ENCODE results near the gene MMAB.

Gene MMAB

DNA sequence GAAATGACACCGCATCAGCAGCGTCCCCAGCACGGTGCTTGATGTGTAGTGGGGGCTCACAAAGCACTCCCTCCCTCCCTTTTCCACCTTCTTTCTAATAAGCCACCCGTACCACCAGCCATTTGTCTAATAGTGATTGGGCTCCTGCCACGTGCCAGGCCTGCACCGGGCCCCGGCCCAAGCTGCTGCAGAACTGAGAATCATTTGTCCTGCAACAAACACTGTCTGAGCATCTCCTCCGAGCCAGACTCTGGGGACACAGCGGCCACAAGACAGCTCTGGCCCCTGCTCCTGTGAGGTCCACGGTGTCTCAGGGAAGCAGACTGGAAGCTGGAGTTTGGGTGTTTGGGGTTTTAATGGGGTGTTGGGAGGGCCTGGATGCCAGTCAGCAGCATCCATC is 44.2 kb upstream of the MMAB start:
- peaks cover 14% of the 10 kb centered on the region for H3K4me1 Mint-ChIP-seq
- no peaks in the 10 kb centered on the region for H3K36me3 Mint-ChIP-seq (ENCODE audit: low read depth)

DNA sequence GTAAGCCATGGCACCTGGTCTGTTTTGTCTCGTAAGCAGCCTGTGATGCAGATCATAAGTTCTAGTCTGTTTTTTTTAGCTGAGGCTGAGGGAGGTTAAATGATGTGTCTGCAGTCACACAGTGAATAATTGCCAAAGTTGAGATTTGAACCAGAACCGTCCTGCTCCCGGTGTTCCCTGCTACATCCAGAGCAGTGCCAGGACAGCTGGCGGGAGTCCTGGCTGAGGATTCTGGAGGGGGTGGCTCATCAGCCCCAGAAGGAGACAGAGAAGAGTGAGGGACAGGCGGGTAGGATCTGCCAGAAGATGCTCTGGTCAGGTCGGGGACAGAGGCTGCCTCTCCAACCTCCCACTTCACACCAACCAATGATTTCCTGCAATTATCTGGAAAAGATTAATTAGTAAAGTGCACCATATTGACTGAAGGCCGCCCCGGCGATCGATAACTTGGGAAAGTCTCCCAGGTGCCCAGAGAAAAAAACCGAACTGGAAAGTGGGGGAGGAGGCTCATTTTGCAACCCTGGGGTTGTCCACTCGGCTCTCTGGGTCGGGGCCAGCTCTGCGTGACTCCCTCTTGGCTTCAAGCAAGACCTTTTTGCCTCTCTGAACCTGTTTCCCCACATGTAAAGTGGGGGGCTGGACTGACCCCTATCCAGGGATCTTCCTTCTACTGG is 42.4 kb upstream of the MMAB start:
- H3K9me3 Mint-ChIP-seq: no peaks in the 10 kb centered on the region
- no peaks in the 10 kb centered on the region for H3K4me1 Mint-ChIP-seq
- no peak overlapping the region for H3K27ac Mint-ChIP-seq
- peaks cover 78% of the 10 kb centered on the region for H3K27me3 Mint-ChIP-seq (ENCODE audit: low read depth)
- no peaks in the 10 kb centered on the region for H3K36me3 Mint-ChIP-seq (ENCODE audit: low read depth)
- TF ChIP-seq, protein P1, sequence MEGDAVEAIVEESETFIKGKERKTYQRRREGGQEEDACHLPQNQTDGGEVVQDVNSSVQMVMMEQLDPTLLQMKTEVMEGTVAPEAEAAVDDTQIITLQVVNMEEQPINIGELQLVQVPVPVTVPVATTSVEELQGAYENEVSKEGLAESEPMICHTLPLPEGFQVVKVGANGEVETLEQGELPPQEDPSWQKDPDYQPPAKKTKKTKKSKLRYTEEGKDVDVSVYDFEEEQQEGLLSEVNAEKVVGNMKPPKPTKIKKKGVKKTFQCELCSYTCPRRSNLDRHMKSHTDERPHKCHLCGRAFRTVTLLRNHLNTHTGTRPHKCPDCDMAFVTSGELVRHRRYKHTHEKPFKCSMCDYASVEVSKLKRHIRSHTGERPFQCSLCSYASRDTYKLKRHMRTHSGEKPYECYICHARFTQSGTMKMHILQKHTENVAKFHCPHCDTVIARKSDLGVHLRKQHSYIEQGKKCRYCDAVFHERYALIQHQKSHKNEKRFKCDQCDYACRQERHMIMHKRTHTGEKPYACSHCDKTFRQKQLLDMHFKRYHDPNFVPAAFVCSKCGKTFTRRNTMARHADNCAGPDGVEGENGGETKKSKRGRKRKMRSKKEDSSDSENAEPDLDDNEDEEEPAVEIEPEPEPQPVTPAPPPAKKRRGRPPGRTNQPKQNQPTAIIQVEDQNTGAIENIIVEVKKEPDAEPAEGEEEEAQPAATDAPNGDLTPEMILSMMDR (IDR thresholded peaks at IDR 0.05; ENCODE audit: unreplicated experiment in 3 of 3): no peak
- no peak overlapping the region for H3K4me3 Mint-ChIP-seq

More for the DNA sequence above, 44.2 kb upstream of the MMAB start:
- Mint-ChIP-seq H3K27ac (no peak overlapping the region), H3K9me3 (no peaks in the 10 kb centered on the region), H3K27me3 (ENCODE audit: low read depth) (peaks cover 75% of the 10 kb centered on the region), H3K4me3 (no peak overlapping the region)
- TF ChIP-seq, protein P1 (IDR thresholded peaks at IDR 0.05; ENCODE audit: unreplicated experiment in 3 of 3): no peak

DNA sequence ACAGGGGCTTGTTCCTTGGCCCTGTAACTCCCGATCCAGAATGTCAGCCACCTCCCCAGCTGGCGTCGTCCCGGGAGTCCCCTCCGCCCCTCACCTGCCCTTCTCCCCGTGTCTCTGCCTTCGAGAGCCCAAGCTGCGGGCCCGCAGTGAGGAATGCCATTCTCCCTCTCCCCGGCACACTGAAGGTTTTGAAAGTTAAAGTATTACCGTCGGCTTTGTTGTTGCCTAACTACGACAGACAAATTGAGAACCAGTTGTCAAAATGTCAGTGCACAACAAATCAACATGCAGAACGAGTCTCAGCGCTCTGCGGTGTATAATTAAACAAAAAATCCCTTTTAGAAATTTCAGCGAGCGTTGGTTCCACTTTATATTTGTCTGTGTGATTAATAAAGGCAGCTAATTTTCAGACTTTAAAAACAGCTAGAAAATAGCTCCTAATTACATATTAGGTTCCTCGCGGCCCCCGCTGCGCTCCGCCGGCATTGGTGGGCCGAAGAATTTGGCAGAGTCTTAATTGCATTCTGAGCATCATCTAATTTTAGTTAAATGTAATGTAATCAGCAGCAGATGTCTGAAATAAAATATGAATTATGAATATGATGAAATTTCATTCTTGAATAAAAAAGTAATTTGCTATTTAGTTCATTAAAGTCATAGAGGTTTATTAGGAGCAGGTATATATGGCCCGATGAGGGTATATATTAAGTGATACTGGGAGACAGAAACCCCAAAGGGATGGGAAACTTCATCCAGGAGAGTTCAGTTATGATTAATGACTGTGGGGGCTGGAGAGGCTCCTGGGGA is 40.5 kb upstream of the MMAB start:
- no peaks in the 10 kb centered on the region for H3K4me1 Mint-ChIP-seq
- no peaks in the 10 kb centered on the region for H3K9me3 Mint-ChIP-seq
- peaks cover 82% of the 10 kb centered on the region for H3K27me3 Mint-ChIP-seq (ENCODE audit: low read depth)
- H3K36me3 Mint-ChIP-seq (ENCODE audit: low read depth): no peaks in the 10 kb centered on the region
- TF ChIP-seq, protein P1 (IDR thresholded peaks at IDR 0.05; ENCODE audit: unreplicated experiment in 3 of 3): no peak
- no peak overlapping the region for H3K4me3 Mint-ChIP-seq
- H3K27ac Mint-ChIP-seq: no peak overlapping the region

DNA sequence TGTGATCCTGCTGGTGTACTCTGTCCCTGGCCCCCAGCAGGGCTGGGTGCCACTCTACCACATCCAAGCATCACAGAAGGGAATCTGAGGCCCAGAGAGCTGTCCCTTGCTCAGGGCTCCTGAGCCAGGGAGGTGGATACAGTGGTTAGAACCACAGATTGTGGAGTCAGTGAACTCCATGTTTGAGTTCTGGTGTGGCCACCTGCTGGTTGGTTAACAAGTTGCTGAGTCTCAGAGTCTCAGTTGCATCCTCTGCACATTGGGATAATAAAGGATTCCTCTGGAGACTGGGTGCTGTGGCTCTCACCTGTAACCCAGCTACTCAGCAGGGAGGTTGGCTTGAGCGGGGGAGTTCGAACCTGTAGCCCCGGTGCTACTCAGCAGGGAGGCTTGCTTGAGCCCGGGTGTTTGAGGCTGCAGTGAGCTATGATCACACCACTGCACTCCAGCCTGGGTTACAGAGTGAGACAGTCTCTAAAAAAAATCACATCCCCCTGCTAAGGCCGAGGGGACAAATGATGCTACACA is 39.7 kb upstream of the MMAB start:
- no peaks in the 10 kb centered on the region for H3K9me3 Mint-ChIP-seq
- H3K27ac Mint-ChIP-seq: no peak overlapping the region
- no peaks in the 10 kb centered on the region for H3K36me3 Mint-ChIP-seq (ENCODE audit: low read depth)
- TF ChIP-seq, protein P1 (IDR thresholded peaks at IDR 0.05; ENCODE audit: unreplicated experiment in 3 of 3): peak in 2 of 3 experiments; percentile 8 to 9
- H3K4me1 Mint-ChIP-seq: peaks cover 5% of the 10 kb centered on the region
- no peak overlapping the region for H3K4me3 Mint-ChIP-seq
- H3K27me3 Mint-ChIP-seq (ENCODE audit: low read depth): peaks cover 82% of the 10 kb centered on the region

DNA sequence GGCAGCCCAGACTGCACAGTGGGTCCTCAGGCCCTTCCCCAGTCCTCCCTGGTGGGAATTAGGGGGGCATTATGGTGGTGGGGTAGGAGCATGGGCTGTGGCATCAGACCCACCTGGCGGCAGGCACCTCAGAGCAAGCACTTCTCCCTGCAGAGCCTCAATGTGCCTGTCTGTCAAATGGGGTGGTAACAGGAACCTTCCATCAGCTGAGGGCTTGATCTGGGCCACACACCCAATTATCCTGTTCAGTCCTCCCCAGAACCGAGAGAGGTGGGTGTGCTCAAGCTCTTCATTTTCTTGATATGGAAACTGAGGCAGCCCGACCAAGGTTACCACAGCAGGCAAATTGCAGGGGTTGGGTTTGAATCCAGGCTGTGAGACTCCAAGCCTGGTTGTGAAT is 38.7 kb upstream of the MMAB start:
- no peaks in the 10 kb centered on the region for H3K36me3 Mint-ChIP-seq (ENCODE audit: low read depth)
- H3K4me1 Mint-ChIP-seq: peaks cover 12% of the 10 kb centered on the region
- no peak overlapping the region for H3K4me3 Mint-ChIP-seq
- TF ChIP-seq, protein P1 (IDR thresholded peaks at IDR 0.05; ENCODE audit: unreplicated experiment in 3 of 3): no peak
- H3K9me3 Mint-ChIP-seq: no peaks in the 10 kb centered on the region
- peaks cover 78% of the 10 kb centered on the region for H3K27me3 Mint-ChIP-seq (ENCODE audit: low read depth)
- H3K27ac Mint-ChIP-seq: no peak overlapping the region

Measured in nephron (organoid).